ENCODE results near the gene ZNF12.

GRCh38 chr7:6651851-6652445 lies 54.8 kb downstream of the ZNF12 start:
- TF ChIP-seq CTCF (IDR thresholded peaks at IDR 0.05): no peak
- TF ChIP-seq ZFX (IDR thresholded peaks at IDR 0.05; ENCODE audit: borderline replicate concordance): no peak
